ENCODE results near the gene PTGR1. TPM values are rescaled to one million over a fixed set of nuclear protein-coding genes. Genes with fewer than 3 reads are reported as not detected.

The PTGR1 gene
- total RNA-seq, 4 donors from 2014 or later, result 20.2 to 50.1 (median 40.4) TPM

DNA sequence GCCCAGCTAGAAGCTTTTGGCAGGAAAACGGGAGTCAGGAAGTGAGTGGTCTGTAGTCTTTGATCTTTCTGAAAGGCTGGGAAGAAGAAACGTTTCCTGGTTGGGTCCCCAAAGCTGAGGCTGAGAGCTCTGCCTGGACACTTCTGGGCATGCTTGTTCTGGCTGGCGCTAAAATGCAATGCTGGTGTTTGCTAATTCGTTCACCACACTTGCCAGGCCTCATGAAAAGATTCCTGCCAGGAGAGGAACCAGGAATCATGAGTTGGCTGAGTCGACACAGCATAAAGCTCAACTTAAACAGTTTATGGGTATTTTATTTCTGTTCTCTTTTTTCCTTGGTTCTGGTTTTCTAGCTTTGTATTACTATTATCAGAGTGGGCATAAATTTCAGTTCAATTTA, 10.7 kb upstream of the PTGR1 start:
- no peak overlapping the region for H3K4me3 ChIP-seq (ENCODE audit: low read depth, poor library complexity, severe bottlenecking)
- TF ChIP-seq, protein P1, sequence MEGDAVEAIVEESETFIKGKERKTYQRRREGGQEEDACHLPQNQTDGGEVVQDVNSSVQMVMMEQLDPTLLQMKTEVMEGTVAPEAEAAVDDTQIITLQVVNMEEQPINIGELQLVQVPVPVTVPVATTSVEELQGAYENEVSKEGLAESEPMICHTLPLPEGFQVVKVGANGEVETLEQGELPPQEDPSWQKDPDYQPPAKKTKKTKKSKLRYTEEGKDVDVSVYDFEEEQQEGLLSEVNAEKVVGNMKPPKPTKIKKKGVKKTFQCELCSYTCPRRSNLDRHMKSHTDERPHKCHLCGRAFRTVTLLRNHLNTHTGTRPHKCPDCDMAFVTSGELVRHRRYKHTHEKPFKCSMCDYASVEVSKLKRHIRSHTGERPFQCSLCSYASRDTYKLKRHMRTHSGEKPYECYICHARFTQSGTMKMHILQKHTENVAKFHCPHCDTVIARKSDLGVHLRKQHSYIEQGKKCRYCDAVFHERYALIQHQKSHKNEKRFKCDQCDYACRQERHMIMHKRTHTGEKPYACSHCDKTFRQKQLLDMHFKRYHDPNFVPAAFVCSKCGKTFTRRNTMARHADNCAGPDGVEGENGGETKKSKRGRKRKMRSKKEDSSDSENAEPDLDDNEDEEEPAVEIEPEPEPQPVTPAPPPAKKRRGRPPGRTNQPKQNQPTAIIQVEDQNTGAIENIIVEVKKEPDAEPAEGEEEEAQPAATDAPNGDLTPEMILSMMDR (IDR thresholded peaks at IDR 0.05), result no peak
- TF ChIP-seq POLR2A (IDR thresholded peaks at IDR 0.05), result no peak
- intact Hi-C loops (cut with DNase I; ENCODE audit: low total_unique reads), result no loop called here
- 23 to 31% methylated on average over 5 of the region's 5 CpGs for WGBS, 2 donors
- DNase-seq (ENCODE audit: low spot score in 2 of 2), result no peak

DNA sequence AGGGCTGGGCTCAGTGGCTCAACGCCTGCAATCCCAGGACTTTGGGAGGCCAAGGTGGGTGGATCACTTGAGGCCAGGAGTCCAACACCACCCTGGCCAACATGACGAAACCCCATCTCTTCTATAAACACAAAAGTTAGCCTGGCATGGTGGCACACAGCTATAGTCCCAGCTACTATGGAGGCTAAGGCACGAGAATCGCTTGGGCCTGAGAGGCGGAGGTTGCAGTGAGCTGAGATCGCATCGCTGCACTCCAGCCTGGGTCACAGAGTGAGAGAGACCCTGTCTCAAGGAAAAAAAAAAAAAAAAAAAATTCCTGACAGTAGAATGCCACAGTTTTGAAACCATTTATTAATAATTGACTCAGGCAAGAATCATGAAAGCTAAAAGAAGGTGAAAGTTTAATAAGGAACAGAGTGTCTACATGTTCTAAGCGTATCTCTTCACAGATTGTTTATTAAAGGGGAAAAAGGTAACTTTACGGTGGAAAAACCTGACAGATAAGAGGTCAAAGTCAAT, 5.7 kb upstream of the PTGR1 start:
- WGBS, 2 donors, result 91 to 92% methylated on average over 9 of the region's 9 CpGs
- no peak overlapping the region for H3K4me3 ChIP-seq (ENCODE audit: low read depth, poor library complexity, severe bottlenecking)
- DNase-seq (ENCODE audit: low spot score in 2 of 2), result no peak
- TF ChIP-seq, protein P1 (IDR thresholded peaks at IDR 0.05), result no peak
- no peak for TF ChIP-seq POLR2A (IDR thresholded peaks at IDR 0.05)
- intact Hi-C loops (cut with DNase I; ENCODE audit: low total_unique reads), result no loop called here

DNA sequence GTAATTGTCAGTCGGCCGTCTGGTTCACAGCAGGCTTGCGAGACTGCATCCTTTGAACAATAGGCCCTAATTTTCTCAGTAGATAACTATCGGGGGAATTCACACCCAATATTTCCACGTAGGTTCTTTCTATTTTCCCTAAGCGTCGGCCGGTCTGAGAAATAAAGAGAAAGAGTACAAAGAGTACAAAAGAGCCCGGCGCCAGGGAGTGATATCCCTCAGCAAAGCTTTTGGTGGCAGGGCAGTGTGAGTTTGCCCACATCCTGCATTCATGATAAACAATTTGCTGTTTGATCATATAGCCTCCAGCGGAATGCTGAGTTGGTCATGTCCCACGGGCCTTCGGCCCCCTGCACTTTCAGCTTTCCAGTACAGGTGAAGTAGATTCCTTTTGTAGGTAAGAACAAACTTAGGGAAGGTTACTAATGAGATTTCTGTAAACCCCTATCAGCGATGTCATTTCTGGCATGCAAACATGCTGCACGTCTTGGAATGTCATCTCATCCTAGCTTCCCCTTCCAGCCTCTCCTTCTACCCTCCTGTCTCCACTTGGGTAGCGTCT, 4.7 kb upstream of the PTGR1 start:
- no peak for DNase-seq (ENCODE audit: low spot score in 2 of 2)
- TF ChIP-seq, protein P1 (IDR thresholded peaks at IDR 0.05), result no peak
- no peak for TF ChIP-seq POLR2A (IDR thresholded peaks at IDR 0.05)
- H3K4me3 ChIP-seq (ENCODE audit: low read depth, poor library complexity, severe bottlenecking), result no peak overlapping the region
- intact Hi-C loops (cut with DNase I; ENCODE audit: low total_unique reads), result no loop called here
- 85 to 86% methylated on average over 16 of the region's 16 CpGs for WGBS, 2 donors

DNA sequence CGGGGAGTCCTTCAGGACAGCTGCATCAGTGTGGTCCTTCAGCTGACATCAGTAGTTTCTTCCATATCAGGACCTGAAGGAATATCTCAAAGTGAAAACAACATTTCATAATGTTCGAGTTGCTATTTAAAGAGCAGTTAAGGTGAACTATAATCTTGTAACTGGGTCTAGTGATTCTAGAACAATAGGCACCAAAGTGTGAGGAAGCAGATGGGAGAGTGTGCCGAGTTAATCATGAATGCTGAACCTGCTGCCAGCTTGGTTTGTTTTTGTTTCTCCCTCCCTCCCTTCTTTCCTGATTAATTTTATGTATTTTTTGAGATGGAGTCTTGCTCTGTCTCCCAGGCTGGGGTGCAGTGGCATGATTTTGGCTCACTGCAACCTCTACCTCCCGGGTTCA, 3.6 kb upstream of the PTGR1 start:
- TF ChIP-seq, protein P1 (IDR thresholded peaks at IDR 0.05), result no peak
- no peak for TF ChIP-seq POLR2A (IDR thresholded peaks at IDR 0.05)
- DNase-seq (ENCODE audit: low spot score in 2 of 2), result no peak
- intact Hi-C loops (cut with DNase I; ENCODE audit: low total_unique reads), result no loop called here
- 77 to 85% methylated on average over 4 of the region's 4 CpGs for WGBS, 2 donors
- H3K4me3 ChIP-seq (ENCODE audit: low read depth, poor library complexity, severe bottlenecking), result no peak overlapping the region

DNA sequence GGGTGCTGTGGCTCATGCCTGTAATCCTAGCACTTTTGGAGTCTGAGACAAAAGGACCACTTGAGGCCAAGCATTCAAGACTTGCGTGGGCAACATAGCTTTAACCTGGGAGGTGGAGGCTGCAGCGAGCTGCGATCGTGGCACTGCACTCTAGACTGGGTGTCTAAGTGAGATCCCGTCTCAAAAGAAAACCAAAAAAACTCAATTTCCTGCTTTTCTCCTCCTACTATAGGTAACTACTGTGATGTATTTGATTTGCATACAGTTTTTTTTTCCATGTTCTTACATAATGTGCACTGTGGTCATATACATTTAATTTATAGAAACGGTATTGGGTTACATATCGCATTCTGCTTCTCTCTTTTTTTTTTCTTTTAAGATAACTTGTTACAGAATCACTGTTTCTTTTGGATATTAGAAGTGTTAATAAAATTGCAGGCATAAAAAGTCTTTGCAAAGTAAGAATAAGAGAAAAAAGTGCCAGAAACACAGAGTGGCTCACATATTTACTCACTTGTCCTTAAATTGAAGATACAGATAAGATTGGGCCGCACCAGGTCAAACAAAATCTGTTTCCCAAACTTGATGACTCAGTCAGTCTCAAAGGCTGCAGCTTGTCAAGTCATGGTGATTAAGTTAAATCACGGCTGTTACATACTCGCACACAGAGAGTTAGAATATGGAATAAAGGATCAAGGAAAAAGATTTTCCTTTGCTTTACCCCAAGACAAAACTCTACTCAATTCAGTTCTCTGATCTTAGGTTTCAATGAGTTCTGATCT, 2.0 kb upstream of the PTGR1 start:
- intact Hi-C loops (cut with DNase I; ENCODE audit: low total_unique reads), result no loop called here
- DNase-seq (ENCODE audit: low spot score in 2 of 2), result no peak
- 70 to 73% methylated on average over 10 of the region's 10 CpGs for WGBS, 2 donors
- H3K4me3 ChIP-seq (ENCODE audit: low read depth, poor library complexity, severe bottlenecking), result no peak overlapping the region
- TF ChIP-seq, protein P1 (IDR thresholded peaks at IDR 0.05), result no peak
- TF ChIP-seq POLR2A (IDR thresholded peaks at IDR 0.05), result no peak

Data from lower leg skin (tissue), 4 donors.